Esophagus squamous epithelium (tissue), 4 donors: ENCODE results near the gene PARD3.

ENCODE experiments used
- POLR2A ChIP-seq, 4 donors: fragments of 450-650 bp; IDR thresholded peaks; one replicate each; pipeline ENCODE4 v1.6.1; 2017; ENCODE audit warnings: antibody characterized with exemption in 4 of 4, mild to moderate bottlenecking in 4 of 4, moderate library complexity in 3 of 4
- TF ChIP-seq, protein P1 (sequence below), 6 experiments: fragments of 450-650 bp in 4 of 6; fragments of 200-600 bp in 2 of 6; sonication (generic) in 2 of 6; IDR thresholded peaks; one replicate each; pipeline ENCODE4 v1.5.1; 2016 to 2019; ENCODE audit warnings: antibody characterized with exemption in 6 of 6, mild to moderate bottlenecking in 4 of 6, moderate library complexity in 4 of 6

DNA sequence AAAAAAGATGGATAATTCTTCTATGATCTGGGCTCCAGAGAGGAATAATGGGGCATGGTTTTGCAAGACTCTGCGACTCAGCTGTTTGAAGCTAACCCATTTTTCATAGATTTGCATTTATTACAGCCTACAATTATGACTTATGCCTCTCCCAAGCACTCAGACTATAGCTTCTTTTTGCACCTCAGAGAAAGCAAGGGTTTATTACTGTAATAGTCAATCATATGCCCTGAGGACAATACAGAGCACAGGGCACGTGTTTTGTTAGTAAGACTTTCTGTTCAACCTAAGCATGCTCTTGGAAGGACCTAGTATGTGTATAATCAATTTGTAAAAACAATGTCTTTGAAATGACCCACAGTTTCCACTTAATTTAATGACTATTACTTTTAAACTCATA is 221.2 kb downstream of the PARD3 start:
- TF ChIP-seq, protein P1, sequence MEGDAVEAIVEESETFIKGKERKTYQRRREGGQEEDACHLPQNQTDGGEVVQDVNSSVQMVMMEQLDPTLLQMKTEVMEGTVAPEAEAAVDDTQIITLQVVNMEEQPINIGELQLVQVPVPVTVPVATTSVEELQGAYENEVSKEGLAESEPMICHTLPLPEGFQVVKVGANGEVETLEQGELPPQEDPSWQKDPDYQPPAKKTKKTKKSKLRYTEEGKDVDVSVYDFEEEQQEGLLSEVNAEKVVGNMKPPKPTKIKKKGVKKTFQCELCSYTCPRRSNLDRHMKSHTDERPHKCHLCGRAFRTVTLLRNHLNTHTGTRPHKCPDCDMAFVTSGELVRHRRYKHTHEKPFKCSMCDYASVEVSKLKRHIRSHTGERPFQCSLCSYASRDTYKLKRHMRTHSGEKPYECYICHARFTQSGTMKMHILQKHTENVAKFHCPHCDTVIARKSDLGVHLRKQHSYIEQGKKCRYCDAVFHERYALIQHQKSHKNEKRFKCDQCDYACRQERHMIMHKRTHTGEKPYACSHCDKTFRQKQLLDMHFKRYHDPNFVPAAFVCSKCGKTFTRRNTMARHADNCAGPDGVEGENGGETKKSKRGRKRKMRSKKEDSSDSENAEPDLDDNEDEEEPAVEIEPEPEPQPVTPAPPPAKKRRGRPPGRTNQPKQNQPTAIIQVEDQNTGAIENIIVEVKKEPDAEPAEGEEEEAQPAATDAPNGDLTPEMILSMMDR (IDR thresholded peaks at IDR 0.05): no peak
- TF ChIP-seq POLR2A (IDR thresholded peaks at IDR 0.05): no peak
